Activated gamma-delta T cell treated with Interleukin-2 at 50 U/mL for 16 hours (primary cell): ENCODE results near the gene AVPI1.

Experiments used
- DNase-seq: peaks from one replicate; pipeline ENCODE4 v3.0.0-alpha.2; 2020

The AVPI1 gene

DNA sequence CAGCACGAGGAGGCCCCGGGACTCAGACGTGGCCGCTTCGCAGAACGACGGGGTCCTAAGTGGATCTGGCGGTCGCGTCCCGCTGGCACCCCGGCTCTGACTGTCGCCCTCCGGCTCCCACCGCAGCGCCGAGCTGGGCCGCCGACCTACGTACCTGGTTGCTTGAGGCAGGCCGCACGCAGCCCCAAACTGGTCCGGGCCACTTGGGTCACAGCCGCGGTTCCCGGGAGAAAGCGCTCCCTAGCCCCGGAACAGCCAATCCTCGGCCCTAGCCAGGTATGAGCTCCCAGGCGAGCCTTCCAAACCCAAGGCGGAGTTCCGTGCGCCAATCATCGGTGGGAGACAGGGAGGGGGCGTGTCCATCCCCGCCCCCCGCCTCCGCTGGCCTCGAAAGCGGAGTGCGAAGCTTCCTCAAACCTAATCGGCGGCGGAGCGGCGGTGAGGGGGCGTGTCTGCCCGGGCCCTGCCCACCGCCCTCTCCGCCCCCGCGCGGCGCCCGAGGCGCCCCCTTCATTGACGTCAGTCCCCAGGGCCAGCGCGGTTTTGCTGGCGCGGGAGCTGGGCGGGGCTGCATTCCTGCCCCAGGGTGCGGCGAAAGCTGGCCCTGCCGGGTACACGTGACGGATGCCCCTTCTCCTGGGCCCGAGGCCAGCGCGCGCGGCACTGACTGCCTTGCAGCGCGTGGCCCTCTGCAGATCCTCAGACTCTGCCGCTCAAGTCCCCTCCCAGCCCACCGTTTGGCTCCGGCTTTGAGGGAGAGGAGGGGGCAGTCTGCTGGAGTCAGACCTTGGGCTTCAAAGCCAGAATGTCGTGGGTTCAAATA, at the start of gene AVPI1:
Gene AVPI1 (minus strand): TSS at position 280 of the 823 bp plus-strand sequence. CDS start 7,336 bp downstream, outside the sequence.
- DNase-seq, result peak; percentile 94

- no peak for DNase-seq
These were observed 49.4 kb upstream of the AVPI1 start for GRCh38 chr10:97736403-97736901.

GRCh38 chr10:97734021-97734420, 47.0 kb upstream of the AVPI1 start:
- DNase-seq, result no peak

DNA sequence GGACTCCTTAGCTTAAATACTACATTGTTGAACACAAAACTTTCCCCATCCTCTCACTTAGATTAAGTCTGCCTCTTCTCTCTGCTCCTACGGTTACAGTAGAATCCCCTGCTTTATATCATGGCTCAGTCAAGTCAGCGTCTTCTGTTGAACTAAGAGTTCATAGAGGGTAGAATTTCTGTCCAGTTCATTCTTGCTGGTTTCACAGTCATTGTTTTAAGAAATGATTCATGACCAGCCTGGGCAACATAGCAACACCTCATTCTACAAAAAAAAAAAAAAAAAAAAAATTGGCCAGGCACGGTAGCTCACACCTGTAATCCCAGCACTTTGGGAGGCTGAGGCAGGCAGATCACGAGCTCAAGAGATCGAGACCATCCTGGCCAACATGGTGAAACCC, 46.2 kb upstream of the AVPI1 start:
- no peak for DNase-seq

DNA sequence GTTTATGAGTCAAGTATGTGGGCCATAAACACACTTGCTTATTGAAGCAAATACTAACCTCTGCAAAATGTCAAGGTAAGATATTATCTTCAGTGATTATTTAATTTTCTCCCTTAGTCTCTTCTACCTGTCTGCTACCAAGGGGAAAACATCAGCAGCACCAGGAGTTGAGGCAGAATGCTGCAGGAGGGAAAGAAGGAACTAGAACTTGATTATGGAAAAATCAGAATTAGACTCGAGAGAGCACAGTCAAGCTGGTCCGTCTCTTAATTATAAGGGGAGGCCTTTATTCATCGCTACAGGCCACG, 45.0 kb upstream of the AVPI1 start:
- no peak for DNase-seq

- peak; percentile 55 for DNase-seq
These were observed 44.5 kb upstream of the AVPI1 start for GRCh38 chr10:97731346-97732051.

- no peak for DNase-seq
These were observed 42.0 kb upstream of the AVPI1 start for GRCh38 chr10:97729014-97729413.

DNA sequence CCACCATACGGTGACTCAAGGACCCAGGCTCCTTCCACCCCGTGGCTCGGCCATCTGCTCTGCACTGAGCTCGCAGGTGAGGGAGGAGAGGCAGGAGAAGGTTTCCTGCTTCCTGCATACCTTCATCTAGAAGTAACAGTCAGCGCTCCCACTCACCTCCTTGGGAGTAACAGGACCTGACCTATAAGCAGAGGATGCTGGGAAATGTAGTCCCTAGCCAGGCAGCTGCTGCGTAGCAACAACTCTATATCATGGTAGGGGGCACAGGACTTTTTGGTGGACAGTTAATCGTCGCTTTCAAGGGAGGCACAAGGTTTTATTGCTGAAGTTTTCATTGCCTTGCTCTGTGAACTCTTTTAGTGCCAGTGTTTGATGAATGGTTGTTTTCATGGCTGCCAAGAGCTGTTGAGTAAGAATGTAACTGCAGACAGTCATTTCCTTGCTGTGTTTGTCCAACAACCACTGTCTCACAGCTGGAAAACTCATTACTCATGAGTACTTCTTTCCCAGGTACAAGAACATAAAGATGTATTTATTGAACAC, 39.7 kb upstream of the AVPI1 start:
- no peak for DNase-seq

GRCh38 chr10:97724341-97724941, 37.4 kb upstream of the AVPI1 start:
- no peak for DNase-seq

GRCh38 chr10:97723001-97723400, 36.0 kb upstream of the AVPI1 start:
- no peak for DNase-seq

GRCh38 chr10:97721871-97722780, 35.1 kb upstream of the AVPI1 start:
- no peak for DNase-seq

- DNase-seq, result no peak
These were observed 32.6 kb upstream of the AVPI1 start for GRCh38 chr10:97719602-97720001.

GRCh38 chr10:97718659-97719142, 31.7 kb upstream of the AVPI1 start:
- DNase-seq, result no peak

GRCh38 chr10:97718178-97718577, 31.1 kb upstream of the AVPI1 start:
- DNase-seq, result no peak

DNA sequence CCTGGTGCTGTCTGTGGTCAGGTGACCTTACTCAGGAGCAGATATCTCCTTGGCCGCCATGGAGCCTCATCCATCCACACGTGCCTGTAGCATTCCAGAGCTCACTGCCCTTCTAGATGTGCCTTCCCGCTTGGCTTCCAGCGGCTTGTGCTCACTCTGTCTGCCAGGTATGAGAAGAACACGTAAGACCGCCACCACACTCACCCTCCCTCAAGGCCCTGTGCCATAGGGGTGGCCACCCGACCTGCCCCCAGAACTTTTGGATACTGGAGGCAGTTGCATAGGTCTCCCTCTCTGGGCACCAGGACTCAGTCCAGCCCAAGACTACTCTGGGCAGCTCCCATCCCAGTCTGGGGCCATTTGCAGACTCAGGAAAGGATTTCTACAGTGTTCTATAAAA, 30.6 kb upstream of the AVPI1 start:
- DNase-seq, result no peak

DNA sequence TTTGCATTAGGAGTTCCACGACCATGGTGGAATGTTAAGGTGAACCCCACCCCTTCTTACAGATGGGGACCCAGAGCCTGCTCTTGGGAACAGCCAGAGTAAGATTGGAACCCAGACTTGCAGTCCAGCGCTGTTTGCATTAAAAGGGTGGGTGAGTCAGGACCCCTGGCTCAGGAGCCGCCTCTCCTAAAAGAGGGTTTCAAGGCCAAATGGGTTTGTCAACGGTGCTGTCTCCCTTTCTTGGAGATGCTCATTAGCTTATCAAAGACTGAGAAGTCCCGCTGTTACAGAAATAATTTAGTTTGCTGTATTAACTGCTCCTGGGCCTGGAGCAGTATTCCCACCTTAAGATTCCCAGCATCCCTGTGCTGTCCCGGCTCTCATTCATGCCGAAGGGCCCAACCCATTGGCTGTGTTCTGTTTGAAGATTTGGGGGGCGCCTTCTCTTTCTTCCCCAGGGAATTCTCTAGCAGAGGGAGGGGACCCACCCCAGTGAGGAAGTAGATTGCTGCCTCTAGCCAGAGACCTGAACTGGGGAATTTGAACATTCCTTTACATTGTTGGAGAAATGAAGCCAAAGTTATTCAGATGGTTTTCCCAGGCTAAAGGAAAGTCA, 28.3 kb upstream of the AVPI1 start:
- no peak for DNase-seq

- no peak for DNase-seq
These were observed 27.6 kb upstream of the AVPI1 start for GRCh38 chr10:97714401-97715258.

DNA sequence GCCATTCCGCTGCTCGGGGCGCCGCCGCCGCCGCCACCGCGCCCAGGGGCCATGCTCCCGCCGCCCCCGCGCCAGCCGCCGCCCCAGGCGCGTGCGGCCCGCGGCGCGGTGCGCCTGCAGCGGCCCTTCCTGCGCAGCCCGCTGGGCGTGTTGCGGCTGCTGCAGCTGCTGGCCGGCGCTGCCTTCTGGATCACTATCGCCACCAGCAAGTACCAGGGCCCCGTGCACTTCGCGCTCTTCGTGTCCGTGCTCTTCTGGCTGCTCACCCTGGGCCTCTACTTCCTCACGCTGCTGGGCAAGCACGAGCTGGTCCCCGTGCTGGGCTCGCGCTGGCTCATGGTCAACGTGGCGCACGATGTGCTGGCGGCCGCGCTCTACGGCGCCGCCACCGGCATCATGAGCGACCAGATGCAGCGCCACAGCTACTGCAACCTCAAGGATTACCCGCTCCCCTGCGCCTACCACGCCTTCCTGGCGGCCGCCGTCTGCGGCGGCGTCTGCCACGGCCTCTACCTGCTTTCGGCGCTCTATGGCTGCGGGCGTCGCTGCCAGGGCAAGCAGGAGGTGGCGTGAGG, 26.9 kb upstream of the AVPI1 start:
- peak; percentile 44 for DNase-seq

DNA sequence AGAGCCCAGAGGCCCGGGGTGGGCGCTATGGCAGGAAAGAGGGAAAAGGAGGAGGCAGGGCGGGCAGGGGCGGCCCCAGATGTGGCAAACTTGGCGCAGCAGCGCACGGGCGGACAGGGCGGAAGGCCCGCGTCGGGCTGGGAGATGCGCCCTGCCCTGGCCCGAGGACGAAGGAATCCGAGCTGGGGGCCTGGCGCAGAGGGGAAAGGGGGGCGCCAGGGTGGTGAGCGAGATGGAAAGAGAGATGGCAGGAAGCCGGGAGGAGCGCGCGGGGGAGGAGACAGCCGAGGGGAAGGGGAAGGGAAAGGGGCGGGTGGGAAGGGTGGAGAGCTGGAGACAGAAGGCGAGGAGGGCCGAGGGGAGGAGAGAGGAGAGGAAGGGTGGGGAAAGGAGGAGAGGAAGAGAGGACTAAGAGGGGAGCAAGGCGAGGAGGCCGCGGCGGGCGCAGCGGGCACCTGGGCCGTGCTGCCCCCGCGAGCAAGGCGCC, 26.3 kb upstream of the AVPI1 start, which contains the start of gene MARVELD1:
Gene MARVELD1 (plus strand): TSS at position 392 of the 487 bp plus-strand sequence. CDS start 147 bp downstream, outside the sequence.
- DNase-seq, result no peak
